Prostate gland (tissue), 2 donors: ENCODE measurements around the gene UNC13B. TPM values are rescaled to one million over a fixed set of nuclear protein-coding genes. Genes with fewer than 3 reads are reported as not detected.
"Not testable (repeated sequence)": the region's sequence is repeated elsewhere in the genome, so short reads cannot be mapped to it uniquely, and the experiment has no call there.

ENCODE experiments used
- DNase-seq: peaks from one replicate; pipeline ENCODE4 v3.0.0-alpha.2; 2019; ENCODE audit warnings: low spot score
- H3K27ac ChIP-seq, 2 donors: fragments of 200-600 bp; sonication (generic); 2 replicates each; pipeline ENCODE4 v1.5.1; 2017 to 2019
- H3K27me3 ChIP-seq: fragments of 200-600 bp; sonication (generic); replicated peaks from 2 replicates; pipeline ENCODE4 v1.5.1; 2019; ENCODE audit not compliant: insufficient read depth
- H3K36me3 ChIP-seq, 2 donors: fragments of 200-600 bp; sonication (generic); 1 replicate in 1 of 2; 2 replicates in 1 of 2; pipeline versions ENCODE4 v1.5.1 to v1.8.1; 2017 to 2019
- H3K4me1 ChIP-seq: fragments of 200-600 bp; sonication (generic); replicated peaks from 2 replicates; pipeline ENCODE4 v1.5.1; 2019
- H3K4me3 ChIP-seq, 2 donors: fragments of 200-600 bp; sonication (generic); 2 replicates each; pipeline ENCODE4 v1.5.1; 2017 to 2019
- H3K9me3 ChIP-seq: fragments of 200-600 bp; sonication (generic); 2 replicates; pipeline ENCODE4 v1.5.1; 2017
- CTCF ChIP-seq, 4 experiments: fragments of 200-600 bp in 2 of 4; fragments of 450-650 bp in 2 of 4; sonication (generic) in 2 of 4; IDR thresholded peaks; 1 replicate in 3 of 4; 2 replicates in 1 of 4; pipeline ENCODE4 v1.5.1; 2016 to 2019; ENCODE audit warnings: antibody characterized with exemption in 4 of 4, mild to moderate bottlenecking in 2 of 4, moderate library complexity in 2 of 4
- POLR2A ChIP-seq: fragments of 450-650 bp; IDR thresholded peaks from one replicate; pipeline ENCODE4 v1.6.1; 2016; ENCODE audit warnings: antibody characterized with exemption, mild to moderate bottlenecking
- POLR2AphosphoS5 ChIP-seq: sonication (generic); formaldehyde crosslinking; IDR thresholded peaks from one replicate; pipeline ENCODE4 v1.6.1; 2017; ENCODE audit warnings: antibody characterized with exemption
- WGBS: methylation state at CpG from one replicate; pipeline ENCODE4 v1.1.5; 2018; 5-methylcytosine and 5-hydroxymethylcytosine counted together
- intact Hi-C: fragments of 100-400 bp; cut with DNase I; formaldehyde crosslinking; loops from one replicate; pipeline ENCODE4 v1.14.2; 2022
- total RNA-seq, 2 donors: library from RNA; depleted of rRNA; stranded (reverse); fragments of >200 nt; gene quantifications; one replicate each; pipeline ENCODE4 v1.1.0, GENCODE V29; 2016

UNC13B gene
- total RNA-seq, 2 donors from 2014 or later: 63.8 to 140 TPM

DNA sequence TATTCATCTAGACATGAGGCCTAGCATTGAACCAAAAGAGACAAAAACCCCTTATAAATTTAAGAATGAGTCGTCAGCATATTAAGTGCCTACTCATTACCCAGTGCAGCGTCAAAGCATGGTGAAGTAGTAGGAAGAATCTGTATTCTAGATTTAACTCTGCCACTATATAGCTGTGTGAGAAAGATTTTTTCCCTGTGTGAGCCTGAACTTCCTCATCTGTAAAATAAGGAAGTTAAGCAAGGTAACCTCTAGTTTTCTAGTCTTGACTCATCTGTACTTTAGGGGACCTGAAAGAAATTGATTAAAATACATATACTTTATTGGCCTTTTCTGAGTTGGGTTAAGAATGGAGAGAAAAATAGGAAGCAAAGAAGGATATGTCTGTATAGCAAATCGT, 246.0 kb downstream of the UNC13B start:
- intact Hi-C loops: no loop called here
- Histone ChIP-seq H3K27ac (no peak overlapping the region), H3K4me1 (no peaks in the 10 kb centered on the region), H3K36me3 (no peaks in the 10 kb centered on the region), H3K27me3 (no peaks in the 10 kb centered on the region), H3K9me3 (no peaks in the 10 kb centered on the region), H3K4me3 (no peak overlapping the region)
- TF ChIP-seq CTCF (IDR thresholded peaks at IDR 0.05): no peak
- no peak for TF ChIP-seq POLR2A
- TF ChIP-seq POLR2AphosphoS5: no peak
- WGBS: 92% methylated on average over 3 of the region's 3 CpGs
- DNase-seq: no peak

DNA sequence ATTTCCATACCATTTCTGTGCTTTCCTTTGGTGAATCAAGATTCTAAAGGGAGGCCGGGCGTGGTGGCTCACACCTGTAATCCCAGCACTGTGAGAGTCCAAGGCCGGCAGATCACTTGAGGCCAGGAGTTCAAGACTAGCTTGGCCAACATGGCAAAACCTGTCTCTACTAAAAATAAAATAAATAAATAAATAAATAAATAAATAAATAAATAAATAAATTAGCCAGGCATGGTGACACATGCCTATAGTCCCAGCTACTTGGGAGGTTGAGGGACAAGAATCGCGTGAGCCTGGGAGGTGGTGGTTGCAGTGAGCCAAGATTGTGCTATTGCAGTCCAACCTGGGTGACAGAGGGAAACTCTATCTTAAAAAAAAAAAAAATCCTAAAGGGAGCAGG, 247.6 kb downstream of the UNC13B start:
- H3K36me3 ChIP-seq, intact Hi-C loops, DNase-seq, H3K9me3 ChIP-seq, H3K4me3 ChIP-seq, H3K4me1 ChIP-seq, H3K27ac ChIP-seq, H3K27me3 ChIP-seq: not testable (repeated sequence)
- 95% methylated on average over 5 of the region's 5 CpGs for WGBS

GRCh38 chr9:35414889-35415288, 253.1 kb downstream of the UNC13B start:
- 61% methylated on average over 1 of the region's 1 CpG for WGBS

GRCh38 chr9:35415402-35416097, 253.7 kb downstream of the UNC13B start:
- 69% methylated on average over 6 of the region's 6 CpGs for WGBS
- Histone ChIP-seq H3K27ac (no peak overlapping the region), H3K4me3 (no peak overlapping the region), H3K9me3 (no peaks in the 10 kb centered on the region), H3K4me1 (no peaks in the 10 kb centered on the region), H3K36me3 (no peaks in the 10 kb centered on the region), H3K27me3 (no peaks in the 10 kb centered on the region)
- no peak for TF ChIP-seq POLR2AphosphoS5
- intact Hi-C loops: no loop called here
- no peak for DNase-seq

More at GRCh38 chr9:35414889-35415288, 253.1 kb downstream of the UNC13B start:
- H3K27me3 ChIP-seq: no peaks in the 10 kb centered on the region
- H3K36me3 ChIP-seq: no peaks in the 10 kb centered on the region
- intact Hi-C loops: no loop called here
- no peaks in the 10 kb centered on the region for H3K9me3 ChIP-seq
- no peaks in the 10 kb centered on the region for H3K4me1 ChIP-seq
- H3K4me3 ChIP-seq: no peak overlapping the region
- no peak for DNase-seq
- no peak overlapping the region for H3K27ac ChIP-seq
- TF ChIP-seq POLR2A: no peak
- no peak for TF ChIP-seq POLR2AphosphoS5
- no peak for TF ChIP-seq CTCF (IDR thresholded peaks at IDR 0.05)

GRCh38 chr9:35416098-35416427, 254.3 kb downstream of the UNC13B start:
- intact Hi-C loops: no loop called here
- 73% methylated on average over 2 of the region's 2 CpGs for WGBS
- no peak for DNase-seq
- Histone ChIP-seq H3K36me3 (no peaks in the 10 kb centered on the region), H3K4me1 (no peaks in the 10 kb centered on the region), H3K9me3 (no peaks in the 10 kb centered on the region), H3K27ac (no peak overlapping the region), H3K27me3 (no peaks in the 10 kb centered on the region), H3K4me3 (no peak overlapping the region)
- no peak for TF ChIP-seq CTCF (IDR thresholded peaks at IDR 0.05)
- TF ChIP-seq POLR2A: no peak
- TF ChIP-seq POLR2AphosphoS5: no peak

DNA sequence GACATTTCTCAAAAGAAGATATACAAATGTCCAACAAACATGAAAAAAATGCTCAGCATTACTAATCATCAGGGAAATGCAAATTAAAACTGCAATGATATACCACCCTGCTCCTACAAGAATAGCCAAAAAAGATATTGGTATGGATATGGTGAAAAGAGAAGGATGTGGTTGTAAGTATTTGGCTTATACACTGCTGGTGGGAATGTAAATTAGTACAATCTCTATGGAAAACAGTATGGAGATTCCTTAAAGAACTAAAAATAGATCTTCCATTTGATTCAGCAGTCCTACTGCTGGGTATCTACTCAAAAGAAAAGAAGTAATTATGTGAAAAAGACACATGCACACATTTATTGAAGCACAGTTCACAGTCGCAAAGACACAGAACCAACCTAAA, 260.5 kb downstream of the UNC13B start:
- DNase-seq: no peak
- Histone ChIP-seq H3K27me3 (no peaks in the 10 kb centered on the region), H3K4me1 (no peaks in the 10 kb centered on the region), H3K9me3 (no peaks in the 10 kb centered on the region), H3K36me3 (no peaks in the 10 kb centered on the region), H3K4me3 (no peak overlapping the region), H3K27ac (no peak overlapping the region)
- TF ChIP-seq POLR2A (no peak), CTCF (IDR thresholded peaks at IDR 0.05) (no peak), POLR2AphosphoS5 (no peak)
- 85% methylated on average over 1 of the region's 1 CpG for WGBS
- intact Hi-C loops: no loop called here
